ENCODE measurements around the gene SPTAN1. TPM values are rescaled to one million over a fixed set of nuclear protein-coding genes. Genes with fewer than 3 reads are reported as not detected.

SPTAN1 gene
- total and polyA plus RNA-seq, 3 donors from 2014 or later, result 299 to 665 (median 653) TPM

GRCh38 chr9:128555180-128555721 is 2.9 kb downstream of the SPTAN1 start:
- no peak for TF ChIP-seq CTCF (IDR thresholded peaks at IDR 0.05)
- no peak for TF ChIP-seq POLR2A (IDR thresholded peaks at IDR 0.05)
- Histone ChIP-seq H3K4me3 (no peak overlapping the region), H3K27me3 (no peaks in the 10 kb centered on the region), H3K4me1 (peaks cover 65% of the 10 kb centered on the region), H3K9me3 (no peaks in the 10 kb centered on the region), H3K27ac (peak overlapping the region; percentile 34 to 98), H3K36me3 (ENCODE audit: low read depth, missing control alignments) (no peaks in the 10 kb centered on the region)
- DNase-seq, result no peak
- 25 to 29% methylated on average over 9 of the region's 9 CpGs for WGBS, 2 donors
- intact Hi-C loops (cut with DNase I; ENCODE audit: low total_unique reads), result no loop called here

DNA sequence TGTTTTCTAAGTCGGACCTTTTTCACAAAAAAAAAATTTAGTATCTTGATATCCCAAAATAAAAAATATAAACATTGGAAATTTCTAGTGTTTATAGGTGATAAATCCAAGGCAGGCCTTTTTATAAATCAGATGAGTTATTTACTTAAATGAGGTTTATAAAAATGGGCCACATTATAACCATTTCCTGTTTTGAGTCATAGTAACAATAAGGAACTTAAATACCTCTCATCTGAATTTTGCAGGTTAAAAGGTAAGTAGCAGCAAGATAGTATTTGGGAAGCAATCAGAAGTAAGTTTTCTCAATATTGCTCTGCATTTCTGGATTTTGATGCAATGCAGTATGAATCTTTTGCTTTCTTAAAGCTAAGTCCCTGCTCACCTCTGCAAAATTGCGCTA is 3.9 kb downstream of the SPTAN1 start:
- DNase-seq, result no peak
- Histone ChIP-seq H3K9me3 (no peaks in the 10 kb centered on the region), H3K27ac (no peak overlapping the region), H3K4me1 (peaks cover 55% of the 10 kb centered on the region), H3K4me3 (no peak overlapping the region), H3K27me3 (no peaks in the 10 kb centered on the region), H3K36me3 (ENCODE audit: low read depth, missing control alignments) (no peaks in the 10 kb centered on the region)
- TF ChIP-seq POLR2A (IDR thresholded peaks at IDR 0.05) (no peak), CTCF (IDR thresholded peaks at IDR 0.05) (no peak)
- intact Hi-C loops (cut with DNase I; ENCODE audit: low total_unique reads), result no loop called here
- WGBS, 2 donors, result 70 to 72% methylated on average over 2 of the region's 2 CpGs

GRCh38 chr9:128556926-128557634 is 4.7 kb downstream of the SPTAN1 start:
- Histone ChIP-seq H3K27me3 (no peaks in the 10 kb centered on the region), H3K27ac (peak overlapping the region in 1 of 2 donors; percentile 15), H3K4me3 (no peak overlapping the region), H3K9me3 (no peaks in the 10 kb centered on the region), H3K4me1 (peaks cover 47% of the 10 kb centered on the region), H3K36me3 (ENCODE audit: low read depth, missing control alignments) (no peaks in the 10 kb centered on the region)
- DNase-seq, result no peak
- intact Hi-C loops (cut with DNase I; ENCODE audit: low total_unique reads), result no loop called here
- TF ChIP-seq CTCF (IDR thresholded peaks at IDR 0.05) (no peak), POLR2A (IDR thresholded peaks at IDR 0.05) (no peak)
- 55 to 64% methylated on average over 5 of the region's 5 CpGs for WGBS, 2 donors

GRCh38 chr9:128558431-128559310 is 6.3 kb downstream of the SPTAN1 start:
- Histone ChIP-seq H3K4me3 (no peak overlapping the region), H3K27ac (peak overlapping the region; percentile 75 to 83), H3K36me3 (ENCODE audit: low read depth, missing control alignments) (no peaks in the 10 kb centered on the region), H3K4me1 (peaks cover 47% of the 10 kb centered on the region), H3K27me3 (no peaks in the 10 kb centered on the region), H3K9me3 (no peaks in the 10 kb centered on the region)
- peak; percentile 88 for DNase-seq
- 17 to 28% methylated on average over 11 to 12 of the region's 12 CpGs for WGBS, 2 donors
- intact Hi-C loops (cut with DNase I; ENCODE audit: low total_unique reads), result no loop called here
- TF ChIP-seq CTCF (IDR thresholded peaks at IDR 0.05), result no peak
- no peak for TF ChIP-seq POLR2A (IDR thresholded peaks at IDR 0.05)

Measured in testis (tissue), 3 donors.